ENCODE measurements around the gene FAM187B. TPM values are rescaled to one million over a fixed set of nuclear protein-coding genes. Genes with fewer than 3 reads are reported as not detected.

Gene FAM187B
- total RNA-seq, 4 donors from 2014 or later = not detected

DNA sequence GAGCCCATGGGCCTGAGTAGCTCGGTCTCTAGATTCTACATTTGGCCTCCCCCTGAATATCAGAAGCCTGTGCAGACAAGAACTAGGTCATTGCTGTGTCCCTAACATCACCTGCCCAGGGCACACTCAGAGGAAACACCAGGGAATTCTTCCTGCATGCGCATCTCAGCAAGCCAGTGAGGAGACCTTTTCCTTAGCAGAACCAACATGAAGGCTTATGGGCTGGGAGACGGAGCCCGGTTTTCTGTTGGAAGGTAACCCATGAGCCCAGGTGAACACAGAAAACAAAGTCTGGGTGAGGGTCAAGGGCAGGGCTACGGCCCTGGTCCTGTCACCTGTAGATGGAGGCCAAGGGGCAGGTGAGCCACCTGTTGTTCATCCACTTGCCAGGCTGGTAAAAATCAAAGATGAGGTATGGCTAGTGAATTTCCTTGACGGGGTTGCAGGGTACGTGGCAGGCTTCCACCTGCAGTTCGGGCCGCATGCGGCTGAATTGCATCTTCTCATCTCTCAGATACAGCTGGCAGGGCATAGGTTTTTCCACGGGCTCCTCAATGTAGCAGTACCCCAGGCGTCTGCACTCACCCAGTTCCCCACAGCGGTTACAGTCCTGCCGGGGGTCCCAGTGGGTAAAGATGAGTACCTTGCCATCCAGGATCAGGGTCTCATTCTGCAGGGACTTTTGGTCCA is 3.6 kb upstream of the FAM187B start:
- no peaks in the 10 kb centered on the region for H3K36me3 ChIP-seq
- 84 to 86% methylated on average over 1 to 13 of the region's 14 CpGs for WGBS, 2 donors (ENCODE audit: low coverage in 1 of 2)
- no peak overlapping the region for H3K27ac ChIP-seq
- H3K4me1 ChIP-seq = no peaks in the 10 kb centered on the region
- no peak for ATAC-seq
- peaks cover 0 to 6% (median 0%) of the 10 kb centered on the region in 3 donors for H3K9me3 ChIP-seq
- no peak overlapping the region for H3K4me3 ChIP-seq
- TF ChIP-seq POLR2A (IDR thresholded peaks at IDR 0.05) = no peak
- no peak for TF ChIP-seq POLR2AphosphoS5 (IDR thresholded peaks at IDR 0.05)
- no peak for TF ChIP-seq EP300 (IDR thresholded peaks at IDR 0.05)
- TF ChIP-seq, protein P1, sequence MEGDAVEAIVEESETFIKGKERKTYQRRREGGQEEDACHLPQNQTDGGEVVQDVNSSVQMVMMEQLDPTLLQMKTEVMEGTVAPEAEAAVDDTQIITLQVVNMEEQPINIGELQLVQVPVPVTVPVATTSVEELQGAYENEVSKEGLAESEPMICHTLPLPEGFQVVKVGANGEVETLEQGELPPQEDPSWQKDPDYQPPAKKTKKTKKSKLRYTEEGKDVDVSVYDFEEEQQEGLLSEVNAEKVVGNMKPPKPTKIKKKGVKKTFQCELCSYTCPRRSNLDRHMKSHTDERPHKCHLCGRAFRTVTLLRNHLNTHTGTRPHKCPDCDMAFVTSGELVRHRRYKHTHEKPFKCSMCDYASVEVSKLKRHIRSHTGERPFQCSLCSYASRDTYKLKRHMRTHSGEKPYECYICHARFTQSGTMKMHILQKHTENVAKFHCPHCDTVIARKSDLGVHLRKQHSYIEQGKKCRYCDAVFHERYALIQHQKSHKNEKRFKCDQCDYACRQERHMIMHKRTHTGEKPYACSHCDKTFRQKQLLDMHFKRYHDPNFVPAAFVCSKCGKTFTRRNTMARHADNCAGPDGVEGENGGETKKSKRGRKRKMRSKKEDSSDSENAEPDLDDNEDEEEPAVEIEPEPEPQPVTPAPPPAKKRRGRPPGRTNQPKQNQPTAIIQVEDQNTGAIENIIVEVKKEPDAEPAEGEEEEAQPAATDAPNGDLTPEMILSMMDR (IDR thresholded peaks at IDR 0.05) = no peak
- H3K27me3 ChIP-seq = peaks cover 33% of the 10 kb centered on the region

DNA sequence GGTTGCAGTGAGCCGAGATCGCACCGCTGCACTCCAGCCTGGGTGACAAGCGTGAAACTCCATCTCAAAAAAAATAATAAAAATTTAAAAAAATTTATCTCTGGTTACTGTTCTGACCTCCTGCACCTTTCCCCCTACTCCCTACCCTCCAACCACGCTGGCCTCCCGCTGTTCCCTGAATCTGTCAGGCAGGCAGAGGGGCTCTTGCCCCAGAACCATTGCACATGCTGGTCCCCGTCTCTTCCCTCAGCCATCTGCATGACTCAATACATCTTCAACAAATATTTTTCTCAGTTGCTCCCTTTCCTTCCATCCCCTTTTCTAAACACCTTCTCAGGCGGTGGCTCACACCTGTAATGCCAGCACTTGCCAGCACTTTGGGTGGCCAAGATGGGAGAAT is 1.1 kb upstream of the FAM187B start:
- H3K9me3 ChIP-seq = peaks cover 0 to 2% (median 0%) of the 10 kb centered on the region in 3 donors
- WGBS, 2 donors (ENCODE audit: low coverage in 1 of 2) = 84 to 87% methylated on average over 6 to 8 of the region's 8 CpGs
- TF ChIP-seq EP300 (IDR thresholded peaks at IDR 0.05) = no peak
- TF ChIP-seq, protein P1 (IDR thresholded peaks at IDR 0.05) = no peak

DNA sequence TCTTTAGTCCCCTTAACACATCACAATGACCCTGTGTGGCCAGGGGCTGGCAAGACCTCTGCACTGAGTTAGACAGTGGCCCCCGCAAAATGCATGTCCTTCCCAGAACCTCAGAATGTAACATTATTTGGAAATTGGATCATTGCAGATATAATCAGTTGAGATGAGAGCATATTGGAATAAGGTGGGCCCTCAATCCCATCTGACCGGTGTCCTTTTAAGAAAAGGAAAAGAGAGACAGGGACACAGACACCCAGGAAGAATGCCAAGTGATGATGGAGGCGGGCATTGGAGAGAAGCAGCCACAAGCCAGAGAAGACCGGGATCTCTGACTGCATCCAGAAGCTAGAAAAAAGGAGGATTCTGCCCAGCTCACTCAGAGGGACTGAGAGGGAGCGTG is 1.8 kb downstream of the FAM187B start:
- H3K9me3 ChIP-seq = peaks cover 0 to 7% (median 0%) of the 10 kb centered on the region in 3 donors
- 62 to 77% methylated on average over 5 of the region's 5 CpGs for WGBS, 2 donors (ENCODE audit: low coverage in 1 of 2)
- H3K27ac ChIP-seq = no peak overlapping the region
- peaks cover 45% of the 10 kb centered on the region for H3K27me3 ChIP-seq
- no peak for TF ChIP-seq POLR2AphosphoS5 (IDR thresholded peaks at IDR 0.05)
- no peak for TF ChIP-seq EP300 (IDR thresholded peaks at IDR 0.05)
- TF ChIP-seq POLR2A (IDR thresholded peaks at IDR 0.05) = no peak
- TF ChIP-seq, protein P1 (IDR thresholded peaks at IDR 0.05) = no peak
- no peaks in the 10 kb centered on the region for H3K4me1 ChIP-seq
- ATAC-seq = no peak
- H3K36me3 ChIP-seq = no peaks in the 10 kb centered on the region
- no peak overlapping the region for H3K4me3 ChIP-seq

More for the DNA sequence above, 1.1 kb upstream of the FAM187B start:
- H3K27ac ChIP-seq = no peak overlapping the region
- H3K27me3 ChIP-seq = peaks cover 58% of the 10 kb centered on the region
- H3K4me1 ChIP-seq = no peaks in the 10 kb centered on the region
- no peaks in the 10 kb centered on the region for H3K36me3 ChIP-seq
- ATAC-seq = no peak
- no peak overlapping the region for H3K4me3 ChIP-seq

DNA sequence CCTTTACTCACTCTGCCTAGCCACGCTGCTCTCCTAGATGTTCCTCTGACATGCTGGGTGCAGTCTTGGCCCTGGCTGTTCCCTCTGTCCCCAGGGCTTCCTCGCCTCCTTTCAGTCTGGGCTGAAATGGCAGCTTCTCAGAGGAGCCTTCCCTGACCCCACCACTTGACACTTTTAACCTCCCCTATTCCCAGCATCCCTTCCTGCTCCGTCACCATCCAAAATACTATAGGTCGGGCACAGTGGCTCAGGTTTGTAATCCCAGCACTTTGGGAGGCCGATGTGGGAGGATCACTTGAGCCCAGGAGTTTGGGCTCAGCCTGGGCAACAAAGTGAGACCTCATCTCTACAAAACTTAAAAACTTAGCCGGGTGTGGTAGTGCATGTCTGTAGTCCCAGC is 2.6 kb downstream of the FAM187B start:
- no peak overlapping the region for H3K27ac ChIP-seq
- peaks cover 0 to 7% (median 0%) of the 10 kb centered on the region in 3 donors for H3K9me3 ChIP-seq
- H3K4me3 ChIP-seq = no peak overlapping the region
- peaks cover 44% of the 10 kb centered on the region for H3K27me3 ChIP-seq
- H3K36me3 ChIP-seq = no peaks in the 10 kb centered on the region
- TF ChIP-seq POLR2AphosphoS5 (IDR thresholded peaks at IDR 0.05) (no peak), EP300 (IDR thresholded peaks at IDR 0.05) (no peak), POLR2A (IDR thresholded peaks at IDR 0.05) (no peak)
- TF ChIP-seq, protein P1 (IDR thresholded peaks at IDR 0.05) = no peak
- no peaks in the 10 kb centered on the region for H3K4me1 ChIP-seq
- no peak for ATAC-seq
- 67 to 70% methylated on average over 3 to 5 of the region's 6 CpGs for WGBS, 2 donors (ENCODE audit: low coverage in 1 of 2)

Data from gastroesophageal sphincter (tissue), 4 donors.